Muscle of arm (tissue), 12 donors: Measurements from ENCODE around the gene TRMT1. TPM values are rescaled to one million over a fixed set of nuclear protein-coding genes. Genes with fewer than 3 reads are reported as not detected.

Experiments used
- DNase-seq: peaks from one replicate; pipeline ENCODE4 v3.0.0-alpha.2; 2013
- polyA plus RNA-seq, 12 donors: library from polyadenylated mRNA; unstranded; fragments of 120-200 nt; gene quantifications; one replicate each; pipeline ENCODE4 v1.2.1, GENCODE V29; 2013; ENCODE audit not compliant: insufficient read length in 12 of 12

TRMT1 gene
- polyA plus RNA-seq, 12 donors: 21.0 to 41.7 (median 23.9) TPM; not detected in 1

- DNase-seq: peak; percentile 66
Measured at GRCh38 chr19:13056052-13056660, 60.4 kb downstream of the TRMT1 start.

- peak; percentile 87 for DNase-seq
Measured at GRCh38 chr19:13055213-13056051, 61.1 kb downstream of the TRMT1 start.

Other genes starting within 250 kb of the TRMT1 start
- gene DNASE2, start 235.3 kb downstream of the TRMT1 start, polyA plus RNA-seq: 10 to 100 TPM in 4 of 12 donors, 1 to 10 TPM in 7, not detected in 1; 6.4 to 18.1 (median 8.6) TPM
- 1 to 10 TPM in 1 of 12 donors, under 1 TPM in 9, not detected in 2; 0.15 to 2.8 (median 0.43) TPM for gene KLF1, start 229.5 kb downstream of the TRMT1 start, polyA plus RNA-seq
- gene GCDH, start 225.6 kb downstream of the TRMT1 start, polyA plus RNA-seq: 10 to 100 TPM in 11 of 12 donors, not detected in 1; 15.0 to 33.8 (median 25.4) TPM
- gene SYCE2, start 197.4 kb downstream of the TRMT1 start, polyA plus RNA-seq: 1 to 10 TPM in 10 of 12 donors, not detected in 2; 2.1 to 4.5 (median 3.2) TPM
- 10 to 100 TPM in 11 of 12 donors, not detected in 1; 25.7 to 45.4 (median 34.4) TPM for gene FARSA, start 183.0 kb downstream of the TRMT1 start, polyA plus RNA-seq
- gene CALR, start 178.1 kb downstream of the TRMT1 start, polyA plus RNA-seq: 100 to 1,000 TPM; 312 to 584 (median 398) TPM
- gene RAD23A, start 170.9 kb downstream of the TRMT1 start, polyA plus RNA-seq: 100 to 1,000 TPM in 9 of 12 donors, 10 to 100 TPM in 3; 80.3 to 659 (median 114) TPM
- 10 to 100 TPM in 11 of 12 donors, not detected in 1; 31.9 to 47.7 (median 36.5) TPM for gene GADD45GIP1, start 159.5 kb downstream of the TRMT1 start, polyA plus RNA-seq
- gene DAND5, start 147.2 kb downstream of the TRMT1 start, polyA plus RNA-seq: under 1 TPM in 6 of 12 donors, not detected in 6; 0.12 to 0.23 (median 0.16) TPM
- 100 to 1,000 TPM in 8 of 12 donors, 10 to 100 TPM in 4; 73.2 to 280 (median 105) TPM for gene NFIX, start 121.3 kb downstream of the TRMT1 start, polyA plus RNA-seq
- 1 to 10 TPM in 11 of 12 donors, not detected in 1; 2.5 to 10.0 (median 3.6) TPM for gene LYL1, start 13.9 kb downstream of the TRMT1 start, polyA plus RNA-seq
- 10 to 100 TPM in 11 of 12 donors, not detected in 1; 11.7 to 37.6 (median 16.0) TPM for gene NACC1, start 1.5 kb upstream of the TRMT1 start, polyA plus RNA-seq
- 10 to 100 TPM in 11 of 12 donors, not detected in 1; 26.2 to 59.3 (median 31.5) TPM for gene STX10, start 33.6 kb upstream of the TRMT1 start, polyA plus RNA-seq
- gene IER2, start 33.7 kb upstream of the TRMT1 start, polyA plus RNA-seq: 100 to 1,000 TPM in 3 of 12 donors, 10 to 100 TPM in 8, not detected in 1; 36.9 to 203 (median 55.6) TPM